SK-N-SH (cell line): ENCODE data around the gene IL11RA. TPM values are rescaled to one million over a fixed set of nuclear protein-coding genes. Genes with fewer than 3 reads are reported as not detected.

Experiments
- CTCF ChIA-PET: fragments of 300-600, 350-600 bp; formaldehyde crosslinking; extraction: SDS; loops from one replicate; lab custom pipeline; 2021; lab: Yijun Ruan, JAX
- POLR2A ChIA-PET: fragments of 350-600 bp; sonication (Branson Sonifier 250); formaldehyde crosslinking; extraction: SDS; loops from one replicate; lab custom pipeline; 2020; ENCODE audit warnings: antibody characterized with exemption, inconsistent platforms; lab: Yijun Ruan, JAX
- DNase-seq: peaks from one replicate; pipeline ENCODE4 v3.0.0; 2012
- H2AFZ ChIP-seq: fragments of 200-600 bp; sonication (generic); 2 replicates; pipeline ENCODE4 v1.8.1; 2016; ENCODE audit warnings: antibody characterized with exemption, mild to moderate bottlenecking, low read depth
- H3F3A ChIP-seq: fragments of 200-600 bp; sonication (generic); replicated peaks from 2 replicates; pipeline ENCODE3; 2016; ENCODE audit warnings: antibody characterized with exemption, mild to moderate bottlenecking; ENCODE audit not compliant: insufficient read depth
- H3K27ac ChIP-seq, 2 experiments: fragments of 200-500 bp in 1 of 2; fragments of 200-600 bp in 1 of 2; sonication (Bioruptor generic) in 1 of 2; sonication (generic), shearing (Covaris generic) in 1 of 2; 2 replicates each; pipeline versions ENCODE4 v1.5.1 to v1.6.1; 2014 to 2016; ENCODE audit warnings: low read depth in 2 of 2, inconsistent platforms in 1 of 2, low read length in 1 of 2, mild to moderate bottlenecking in 1 of 2, mixed read lengths in 1 of 2
- H3K27me3 ChIP-seq: fragments of 200-600 bp; sonication (generic), shearing (Covaris generic); 2 replicates; pipeline ENCODE4 v1.6.1; 2016; ENCODE audit warnings: mixed run types; ENCODE audit not compliant: insufficient read depth
- H3K36me3 ChIP-seq, 2 experiments: fragments of 200-500 bp in 1 of 2; fragments of 200-600 bp in 1 of 2; sonication (Bioruptor generic) in 1 of 2; sonication (generic) in 1 of 2; replicated peaks in 1 of 2; 2 replicates each; pipeline versions ENCODE3 to v1.5.1; 2014 to 2016; ENCODE audit warnings: low read length in 1 of 2, mild to moderate bottlenecking in 1 of 2; ENCODE audit not compliant: insufficient read depth in 2 of 2, control insufficient read depth in 1 of 2
- H3K4me1 ChIP-seq, 2 experiments: fragments of 200-500 bp in 1 of 2; fragments of 200-600 bp in 1 of 2; sonication (Bioruptor generic) in 1 of 2; sonication (generic), shearing (Covaris generic) in 1 of 2; 2 replicates each; pipeline versions ENCODE4 v1.5.1 to v1.6.1; 2014 to 2016; ENCODE audit warnings: low read depth in 1 of 2, low read length in 1 of 2, mixed run types in 1 of 2; ENCODE audit not compliant: insufficient read depth in 2 of 2, control insufficient read depth in 1 of 2
- H3K4me2 ChIP-seq: fragments of 200-600 bp; sonication (generic), shearing (Covaris generic); 2 replicates; pipeline ENCODE4 v1.6.1; 2017; ENCODE audit warnings: mixed run types
- H3K4me3 ChIP-seq, 2 experiments: fragments of 200-500 bp in 1 of 2; fragments of 200-600 bp in 1 of 2; sonication (Bioruptor generic) in 1 of 2; sonication (generic), shearing (Covaris generic) in 1 of 2; 2 replicates each; pipeline versions ENCODE4 v1.5.1 to v1.8.1; 2014 to 2016; ENCODE audit warnings: low read depth in 2 of 2, inconsistent platforms in 1 of 2, low read length in 1 of 2, mild to moderate bottlenecking in 1 of 2, mixed read lengths in 1 of 2, moderate library complexity in 1 of 2
- H3K79me2 ChIP-seq: fragments of 200-600 bp; sonication (generic); 2 replicates; pipeline ENCODE4 v1.8.1; 2017; ENCODE audit warnings: mild to moderate bottlenecking; ENCODE audit not compliant: insufficient read depth
- H3K9ac ChIP-seq: fragments of 200-600 bp; sonication (generic); 2 replicates; pipeline ENCODE4 v1.6.1; 2017; ENCODE audit warnings: mixed run types
- H3K9me2 ChIP-seq: fragments of 200-600 bp; sonication (generic); 2 replicates; pipeline ENCODE4 v1.6.1; 2017; ENCODE audit warnings: mixed run types
- H3K9me3 ChIP-seq: fragments of 200-600 bp; sonication (generic); 2 replicates; pipeline ENCODE4 v1.6.1; 2017; ENCODE audit warnings: mixed run types, mild to moderate bottlenecking, moderate library complexity
- H4K20me1 ChIP-seq: fragments of 200-600 bp; sonication (generic); 2 replicates; pipeline ENCODE4 v1.6.1; 2017; ENCODE audit warnings: mild to moderate bottlenecking, mixed run types; ENCODE audit not compliant: insufficient read depth
- FOXM1 ChIP-seq: IDR thresholded peaks from 2 replicates; pipeline ENCODE4 v1.4.0; 2012; ENCODE audit warnings: low read depth, mild to moderate bottlenecking
- JUND ChIP-seq: IDR thresholded peaks from 2 replicates; pipeline ENCODE4 v1.4.0; 2012
- MXI1 ChIP-seq: IDR thresholded peaks from 2 replicates; pipeline ENCODE4 v1.6.1; 2012; ENCODE audit warnings: mild to moderate bottlenecking, low read depth, low read length, improper control_type of control experiment
- RAD21 ChIP-seq: IDR thresholded peaks from 2 replicates; pipeline ENCODE4 v1.6.1; 2012; ENCODE audit warnings: mild to moderate bottlenecking, low read length
- SMC3 ChIP-seq: IDR thresholded peaks from 2 replicates; pipeline ENCODE4 v1.6.1; 2012; ENCODE audit warnings: low read depth, low read length, improper control_type of control experiment
- YY1 ChIP-seq: IDR thresholded peaks from 2 replicates; pipeline ENCODE4 v1.4.0; 2012; ENCODE audit warnings: low read depth, mild to moderate bottlenecking
- WGBS: methylation state at CpG from one replicate; pipeline ENCODE4 v1.1.6; 2017; ENCODE audit warnings: low lambda C conversion rate; 5-methylcytosine and 5-hydroxymethylcytosine counted together
- polyA plus RNA-seq, 3 experiments: library from polyadenylated mRNA; depleted of rRNA; stranded (reverse); fragments of >200 nt; gene quantifications; 2 replicates each; pipeline ENCODE4 v1.2.3, GENCODE V29; 2012
- TF ChIP-seq, protein P1 (sequence below): fragments of 200-600 bp; sonication (generic); IDR thresholded peaks from 2 replicates; pipeline ENCODE4 v1.6.1; 2017; ENCODE audit warnings: antibody characterized with exemption, mild to moderate bottlenecking, moderate library complexity
- TF ChIP-seq, protein P2 (sequence below): IDR thresholded peaks from 2 replicates; pipeline ENCODE4 v1.6.1; 2012; ENCODE audit warnings: mild to moderate bottlenecking, low read depth, low read length, moderate library complexity

IL11RA gene
- polyA plus RNA-seq, 1 of the 3 experiments (the other 2 are of a cell fraction), result 16.5 TPM

DNA sequence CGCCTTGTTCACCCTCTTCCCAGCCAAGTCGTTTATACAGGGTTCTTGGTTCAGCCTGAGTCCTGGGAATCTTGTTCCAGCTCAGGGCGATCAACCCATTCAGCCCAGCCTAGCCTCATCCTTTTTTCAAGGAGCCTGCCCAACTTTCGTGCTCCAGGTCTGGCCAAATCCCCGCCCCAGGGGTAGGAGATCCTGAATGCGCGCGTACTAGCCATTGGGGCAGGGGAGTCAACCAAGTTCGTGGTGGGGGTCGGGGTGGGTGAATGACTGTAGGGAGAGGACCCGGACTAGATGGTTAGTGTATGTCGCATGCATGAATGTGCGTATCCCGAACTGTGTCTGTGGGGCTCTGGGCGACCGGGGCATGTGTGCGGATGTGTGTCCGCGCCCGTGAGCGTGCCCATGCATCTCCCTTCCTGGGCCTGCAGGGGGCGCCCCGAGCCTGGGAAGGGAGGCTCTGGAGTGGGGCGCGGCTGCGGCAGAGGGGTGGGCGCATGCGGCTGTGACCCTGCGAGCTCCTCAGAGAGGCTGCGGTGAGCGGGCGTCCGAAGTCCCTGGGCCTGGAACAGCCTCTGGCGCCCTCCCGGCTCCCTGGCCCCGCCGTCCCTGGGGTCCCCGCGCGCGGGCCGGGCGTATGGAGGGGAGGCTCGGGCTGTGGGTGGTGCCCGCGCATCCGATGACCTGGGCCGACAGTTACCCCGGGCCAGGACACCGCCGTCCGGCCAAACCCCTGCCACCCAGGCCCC is 49.2 kb downstream of the IL11RA start:
- Histone ChIP-seq H3F3A (no peaks in the 10 kb centered on the region), H3K9me2 (no peaks in the 10 kb centered on the region), H3K9ac (peak overlapping the region; percentile 30; the same call in 1 of the 2 replicates)
- POLR2A ChIA-PET, result interaction anchor here (0.9 kb wide), 1 partner anchor 15 kb away, joined by 3 read pairs; no protein-coding TSS in a partner anchor
- TF ChIP-seq, protein P1, sequence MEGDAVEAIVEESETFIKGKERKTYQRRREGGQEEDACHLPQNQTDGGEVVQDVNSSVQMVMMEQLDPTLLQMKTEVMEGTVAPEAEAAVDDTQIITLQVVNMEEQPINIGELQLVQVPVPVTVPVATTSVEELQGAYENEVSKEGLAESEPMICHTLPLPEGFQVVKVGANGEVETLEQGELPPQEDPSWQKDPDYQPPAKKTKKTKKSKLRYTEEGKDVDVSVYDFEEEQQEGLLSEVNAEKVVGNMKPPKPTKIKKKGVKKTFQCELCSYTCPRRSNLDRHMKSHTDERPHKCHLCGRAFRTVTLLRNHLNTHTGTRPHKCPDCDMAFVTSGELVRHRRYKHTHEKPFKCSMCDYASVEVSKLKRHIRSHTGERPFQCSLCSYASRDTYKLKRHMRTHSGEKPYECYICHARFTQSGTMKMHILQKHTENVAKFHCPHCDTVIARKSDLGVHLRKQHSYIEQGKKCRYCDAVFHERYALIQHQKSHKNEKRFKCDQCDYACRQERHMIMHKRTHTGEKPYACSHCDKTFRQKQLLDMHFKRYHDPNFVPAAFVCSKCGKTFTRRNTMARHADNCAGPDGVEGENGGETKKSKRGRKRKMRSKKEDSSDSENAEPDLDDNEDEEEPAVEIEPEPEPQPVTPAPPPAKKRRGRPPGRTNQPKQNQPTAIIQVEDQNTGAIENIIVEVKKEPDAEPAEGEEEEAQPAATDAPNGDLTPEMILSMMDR, result peak; percentile 67
- no peak for TF ChIP-seq FOXM1
- TF ChIP-seq MXI1, result 0 out of 2 replicates have a peak, but pooled peaks have one; percentile 18
- peak; percentile 22; the same call in 1 of the 2 replicates for TF ChIP-seq SMC3
- TF ChIP-seq JUND, result no peak
- no peak for TF ChIP-seq YY1
- TF ChIP-seq RAD21, result peak; percentile 51
- TF ChIP-seq, protein P2, sequence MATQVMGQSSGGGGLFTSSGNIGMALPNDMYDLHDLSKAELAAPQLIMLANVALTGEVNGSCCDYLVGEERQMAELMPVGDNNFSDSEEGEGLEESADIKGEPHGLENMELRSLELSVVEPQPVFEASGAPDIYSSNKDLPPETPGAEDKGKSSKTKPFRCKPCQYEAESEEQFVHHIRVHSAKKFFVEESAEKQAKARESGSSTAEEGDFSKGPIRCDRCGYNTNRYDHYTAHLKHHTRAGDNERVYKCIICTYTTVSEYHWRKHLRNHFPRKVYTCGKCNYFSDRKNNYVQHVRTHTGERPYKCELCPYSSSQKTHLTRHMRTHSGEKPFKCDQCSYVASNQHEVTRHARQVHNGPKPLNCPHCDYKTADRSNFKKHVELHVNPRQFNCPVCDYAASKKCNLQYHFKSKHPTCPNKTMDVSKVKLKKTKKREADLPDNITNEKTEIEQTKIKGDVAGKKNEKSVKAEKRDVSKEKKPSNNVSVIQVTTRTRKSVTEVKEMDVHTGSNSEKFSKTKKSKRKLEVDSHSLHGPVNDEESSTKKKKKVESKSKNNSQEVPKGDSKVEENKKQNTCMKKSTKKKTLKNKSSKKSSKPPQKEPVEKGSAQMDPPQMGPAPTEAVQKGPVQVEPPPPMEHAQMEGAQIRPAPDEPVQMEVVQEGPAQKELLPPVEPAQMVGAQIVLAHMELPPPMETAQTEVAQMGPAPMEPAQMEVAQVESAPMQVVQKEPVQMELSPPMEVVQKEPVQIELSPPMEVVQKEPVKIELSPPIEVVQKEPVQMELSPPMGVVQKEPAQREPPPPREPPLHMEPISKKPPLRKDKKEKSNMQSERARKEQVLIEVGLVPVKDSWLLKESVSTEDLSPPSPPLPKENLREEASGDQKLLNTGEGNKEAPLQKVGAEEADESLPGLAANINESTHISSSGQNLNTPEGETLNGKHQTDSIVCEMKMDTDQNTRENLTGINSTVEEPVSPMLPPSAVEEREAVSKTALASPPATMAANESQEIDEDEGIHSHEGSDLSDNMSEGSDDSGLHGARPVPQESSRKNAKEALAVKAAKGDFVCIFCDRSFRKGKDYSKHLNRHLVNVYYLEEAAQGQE, result no peak
- TF ChIP-seq, all 33 proteins: peak for 4
- Histone ChIP-seq H3K27me3 (no peaks in the 10 kb centered on the region), H3K79me2 (no peaks in the 10 kb centered on the region), H3K4me3 (peak overlapping the region; percentile 54 to 58), H3K4me1 (peaks cover 0 to 4% of the 10 kb centered on the region in 2 experiments; a peak in 1 of 4 replicates), H4K20me1 (no peaks in the 10 kb centered on the region), H3K36me3 (no peaks in the 10 kb centered on the region), H3K9me3 (no peaks in the 10 kb centered on the region), H2AFZ (peak overlapping the region; percentile 62; the same call in 1 of the 2 replicates), H3K27ac (peak overlapping the region in 1 of 2 experiments; percentile 18; a peak in 2 of 4 replicates), H3K4me2 (peak overlapping the region; percentile 75)
- DNase-seq, result peak; percentile 86
- CTCF ChIA-PET, result interaction anchor here (0.6 to 5.8 kb wide), 23 partner anchors 8 to 293 kb away, joined by 3 to 57 read pairs (median 5); partner anchors contain the start of genes CCL19, CCL21, CCL27 and DCTN3
- 60% methylated on average over 8 of the region's 52 CpGs for WGBS
